Fibroblast of the aortic adventitia (primary cell): ENCODE results near the gene MBOAT7. TPM values are rescaled to one million over a fixed set of nuclear protein-coding genes. Genes with fewer than 3 reads are reported as not detected.

ENCODE experiments used
- DNase-seq: peaks from one replicate; pipeline ENCODE4 v3.0.0-alpha.2; 2010; ENCODE audit warnings: low read depth
- H3K4me3 ChIP-seq: 2 replicates; pipeline ENCODE4 v1.5.1; 2011; ENCODE audit warnings: low read depth, mild to moderate bottlenecking, control low read depth, low read length, moderate library complexity
- total RNA-seq: library from RNA; depleted of rRNA; stranded (reverse); fragments of >200 nt; gene quantifications from 2 replicates; pipeline ENCODE4 v1.2.3, GENCODE V29; 2012; ENCODE audit warnings: low replicate concordance
- TF ChIP-seq, protein P1 (sequence below): IDR thresholded peaks from 2 replicates; pipeline ENCODE4 v1.5.1; 2011; ENCODE audit warnings: mild to moderate bottlenecking, low read length, control low read depth, inconsistent platforms; ENCODE audit not compliant: insufficient read depth

MBOAT7 gene
- total RNA-seq, 1 donor = 46.9 TPM

DNA sequence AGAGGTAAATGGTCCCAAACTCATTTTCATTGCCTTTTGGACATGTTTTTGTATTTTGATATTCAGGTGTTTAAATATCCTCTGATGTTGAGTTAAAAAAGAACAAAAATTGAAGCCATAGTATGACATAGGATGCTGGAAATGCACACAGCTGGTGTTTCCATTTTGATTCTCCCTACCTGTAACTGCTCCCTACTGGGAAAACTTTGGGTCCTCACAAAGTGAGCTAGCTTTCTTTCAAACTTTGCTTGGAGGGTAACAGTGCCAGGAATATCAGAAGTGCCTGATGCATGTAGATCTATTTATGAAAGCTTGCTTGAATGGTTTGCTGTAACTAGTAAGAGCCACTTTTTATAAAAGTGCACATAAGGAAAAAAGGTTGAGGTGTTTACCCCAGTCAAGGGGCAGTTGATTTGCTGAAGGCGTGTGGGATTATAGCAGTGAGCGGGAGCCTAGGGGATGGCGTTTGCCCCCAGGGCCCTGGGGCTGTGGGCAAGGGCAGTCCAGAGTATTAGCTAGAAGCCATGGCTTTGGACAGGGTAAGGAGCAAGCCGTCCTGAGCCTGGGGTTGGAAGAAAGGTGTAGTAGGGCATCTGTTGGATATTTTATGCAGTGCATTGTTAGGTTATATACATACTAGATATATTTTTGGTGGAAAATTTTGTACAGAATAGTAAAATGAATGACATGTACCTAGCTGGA lies 15.5 kb upstream of the MBOAT7 start:
- TF ChIP-seq, protein P1, sequence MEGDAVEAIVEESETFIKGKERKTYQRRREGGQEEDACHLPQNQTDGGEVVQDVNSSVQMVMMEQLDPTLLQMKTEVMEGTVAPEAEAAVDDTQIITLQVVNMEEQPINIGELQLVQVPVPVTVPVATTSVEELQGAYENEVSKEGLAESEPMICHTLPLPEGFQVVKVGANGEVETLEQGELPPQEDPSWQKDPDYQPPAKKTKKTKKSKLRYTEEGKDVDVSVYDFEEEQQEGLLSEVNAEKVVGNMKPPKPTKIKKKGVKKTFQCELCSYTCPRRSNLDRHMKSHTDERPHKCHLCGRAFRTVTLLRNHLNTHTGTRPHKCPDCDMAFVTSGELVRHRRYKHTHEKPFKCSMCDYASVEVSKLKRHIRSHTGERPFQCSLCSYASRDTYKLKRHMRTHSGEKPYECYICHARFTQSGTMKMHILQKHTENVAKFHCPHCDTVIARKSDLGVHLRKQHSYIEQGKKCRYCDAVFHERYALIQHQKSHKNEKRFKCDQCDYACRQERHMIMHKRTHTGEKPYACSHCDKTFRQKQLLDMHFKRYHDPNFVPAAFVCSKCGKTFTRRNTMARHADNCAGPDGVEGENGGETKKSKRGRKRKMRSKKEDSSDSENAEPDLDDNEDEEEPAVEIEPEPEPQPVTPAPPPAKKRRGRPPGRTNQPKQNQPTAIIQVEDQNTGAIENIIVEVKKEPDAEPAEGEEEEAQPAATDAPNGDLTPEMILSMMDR = no peak
- H3K4me3 ChIP-seq = no peak overlapping the region
- DNase-seq = no peak

GRCh38 chr19:54203151-54203611 lies 13.8 kb upstream of the MBOAT7 start:
- DNase-seq = peak; percentile 30
- H3K4me3 ChIP-seq = peak overlapping the region; percentile 71
- TF ChIP-seq, protein P1 = no peak

DNA sequence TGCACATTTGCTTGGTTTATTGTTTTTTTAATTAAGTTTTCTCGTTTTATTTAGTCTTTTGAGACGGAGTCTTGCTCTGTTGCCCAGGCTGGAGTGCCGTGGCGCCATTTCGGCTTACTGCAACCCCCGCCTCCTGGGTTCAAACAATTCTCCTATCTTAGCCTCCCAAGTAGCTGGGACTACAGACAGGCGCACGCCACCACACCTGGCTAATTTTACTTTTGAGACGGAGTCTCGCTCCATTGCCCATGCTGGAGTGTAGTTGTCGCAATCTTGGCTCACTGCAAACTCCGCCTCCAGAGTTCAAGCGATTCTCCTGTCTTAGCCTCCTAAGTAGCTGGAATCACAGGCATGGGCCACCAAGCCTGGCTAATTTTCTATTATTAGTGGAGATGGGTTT lies 12.6 kb upstream of the MBOAT7 start:
- TF ChIP-seq, protein P1 = no peak
- DNase-seq = no peak
- H3K4me3 ChIP-seq = peak overlapping the region; percentile 71

GRCh38 chr19:54201172-54201701 lies 11.9 kb upstream of the MBOAT7 start:
- TF ChIP-seq, protein P1 = no peak
- no peak for DNase-seq
- peak overlapping the region; percentile 71 for H3K4me3 ChIP-seq

DNA sequence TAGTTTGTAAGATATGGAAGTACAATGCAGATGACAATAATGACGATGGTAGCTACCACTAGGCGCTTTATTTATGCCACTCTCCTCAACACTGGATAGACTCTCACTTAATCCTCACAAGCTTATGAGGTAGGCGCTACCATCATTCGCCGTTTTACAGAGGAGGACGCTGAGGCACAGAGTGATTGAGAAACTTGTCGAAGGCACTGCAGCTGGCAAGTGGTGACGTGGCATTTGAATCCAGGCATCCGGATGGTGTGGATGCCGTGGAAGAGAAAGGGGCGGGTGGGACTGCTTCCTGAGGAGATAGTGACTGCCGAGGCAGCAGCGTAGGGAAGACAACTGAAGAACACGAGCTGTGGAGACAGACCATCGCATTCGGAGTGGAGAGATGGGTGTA lies 10.0 kb upstream of the MBOAT7 start:
- DNase-seq = no peak
- TF ChIP-seq, protein P1 = no peak
- H3K4me3 ChIP-seq = no peak overlapping the region

DNA sequence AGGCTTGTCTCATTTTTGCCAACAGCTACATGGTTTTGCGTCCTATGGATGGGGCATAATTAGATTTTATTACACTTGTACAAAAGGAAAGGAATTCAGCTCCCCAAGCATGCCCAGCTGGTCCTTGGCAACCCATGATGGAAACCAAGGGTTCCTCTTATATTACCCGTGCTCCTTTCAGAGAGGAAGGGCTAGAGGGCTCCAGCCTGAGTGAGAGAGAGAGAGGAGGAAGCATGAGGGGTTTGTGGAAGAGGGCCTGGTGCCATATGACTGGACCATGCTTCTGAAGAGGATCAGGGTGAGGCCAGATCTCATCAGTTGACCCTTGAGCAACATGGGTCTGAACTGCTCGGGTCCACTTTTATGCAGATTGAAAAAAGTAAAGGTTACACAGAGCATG lies 7.7 kb upstream of the MBOAT7 start:
- TF ChIP-seq, protein P1 = no peak

More for the DNA sequence above, 7.7 kb upstream of the MBOAT7 start:
- DNase-seq = no peak
- no peak overlapping the region for H3K4me3 ChIP-seq
